HK-2 (cell line): ENCODE results near the gene CHL1.

ENCODE experiments used
- DNase-seq: peaks from one replicate; pipeline ENCODE4 v3.0.0-alpha.2; 2018; ENCODE audit not compliant: unreplicated experiment

CHL1 gene

GRCh38 chr3:217099-217813 is 20.7 kb downstream of the CHL1 start:
- no peak for DNase-seq

- no peak for DNase-seq
These were observed 21.4 kb downstream of the CHL1 start for GRCh38 chr3:217948-218347.

GRCh38 chr3:228442-229182 is 32.0 kb downstream of the CHL1 start:
- DNase-seq = no peak

- DNase-seq = no peak
These were observed 32.7 kb downstream of the CHL1 start for GRCh38 chr3:229183-229661.

- no peak for DNase-seq
These were observed 40.3 kb downstream of the CHL1 start for GRCh38 chr3:236881-237280.

- DNase-seq = no peak
These were observed 46.2 kb downstream of the CHL1 start for GRCh38 chr3:242602-243355.

GRCh38 chr3:243356-243725 is 46.8 kb downstream of the CHL1 start:
- no peak for DNase-seq

GRCh38 chr3:244041-244440 is 47.5 kb downstream of the CHL1 start:
- no peak for DNase-seq

- no peak for DNase-seq
These were observed 51.4 kb downstream of the CHL1 start for GRCh38 chr3:247916-248315.

GRCh38 chr3:248864-249520 is 52.4 kb downstream of the CHL1 start:
- DNase-seq = no peak

- DNase-seq = no peak
These were observed 53.2 kb downstream of the CHL1 start for GRCh38 chr3:249587-250262.

GRCh38 chr3:256501-256900 is 59.9 kb downstream of the CHL1 start:
- no peak for DNase-seq

- no peak for DNase-seq
These were observed 61.3 kb downstream of the CHL1 start for GRCh38 chr3:257826-258225.

- no peak for DNase-seq
These were observed 64.3 kb downstream of the CHL1 start for GRCh38 chr3:260898-261297.

- no peak for DNase-seq
These were observed 66.8 kb downstream of the CHL1 start for GRCh38 chr3:263393-263792.

- DNase-seq = no peak
These were observed 68.0 kb downstream of the CHL1 start for GRCh38 chr3:264394-265156.

GRCh38 chr3:267101-267500 is 70.5 kb downstream of the CHL1 start:
- DNase-seq = no peak

- no peak for DNase-seq
These were observed 74.1 kb downstream of the CHL1 start for GRCh38 chr3:270688-271087.

- DNase-seq = no peak
These were observed 78.4 kb downstream of the CHL1 start for GRCh38 chr3:274927-275326.

GRCh38 chr3:277873-278272 is 81.3 kb downstream of the CHL1 start:
- no peak for DNase-seq
